ENCODE data around the gene TRPV3. TPM values are rescaled to one million over a fixed set of nuclear protein-coding genes. Genes with fewer than 3 reads are reported as not detected.

TRPV3 gene
- total and polyA plus RNA-seq, 4 donors: 0.04 to 0.38 (median 0.26) TPM

GRCh38 chr17:3559270-3559645 is 1.6 kb upstream of the TRPV3 start:
- H3K27ac ChIP-seq (ENCODE audit: low read depth in 1 of 2, low read length in 2 of 2): no peak overlapping the region
- TF ChIP-seq REST (IDR thresholded peaks at IDR 0.05) (no peak), JUND (IDR thresholded peaks at IDR 0.05) (no peak), YY1 (IDR thresholded peaks at IDR 0.05) (no peak), GABPA (IDR thresholded peaks at IDR 0.05 in 1 of 2, conservative IDR thresholded peaks at IDR 0.05 in 1 of 2) (no peak), ATF3 (IDR thresholded peaks at IDR 0.05) (no peak), TAF1 (conservative IDR thresholded peaks at IDR 0.05) (no peak), HNF4G (IDR thresholded peaks at IDR 0.05) (no peak), FOXA1 (IDR thresholded peaks at IDR 0.05) (no peak), SP1 (IDR thresholded peaks at IDR 0.05) (no peak), FOXA2 (IDR thresholded peaks at IDR 0.05) (no peak), NR2F2 (IDR thresholded peaks at IDR 0.05) (no peak), RXRA (IDR thresholded peaks at IDR 0.05) (no peak), EGR1 (IDR thresholded peaks at IDR 0.05; ENCODE audit: low read depth in 2 of 2) (no peak), ZBTB33 (IDR thresholded peaks at IDR 0.05) (no peak), HNF4A (conservative IDR thresholded peaks at IDR 0.05) (no peak), MAX (IDR thresholded peaks at IDR 0.05) (no peak)
- TF ChIP-seq, protein P1, sequence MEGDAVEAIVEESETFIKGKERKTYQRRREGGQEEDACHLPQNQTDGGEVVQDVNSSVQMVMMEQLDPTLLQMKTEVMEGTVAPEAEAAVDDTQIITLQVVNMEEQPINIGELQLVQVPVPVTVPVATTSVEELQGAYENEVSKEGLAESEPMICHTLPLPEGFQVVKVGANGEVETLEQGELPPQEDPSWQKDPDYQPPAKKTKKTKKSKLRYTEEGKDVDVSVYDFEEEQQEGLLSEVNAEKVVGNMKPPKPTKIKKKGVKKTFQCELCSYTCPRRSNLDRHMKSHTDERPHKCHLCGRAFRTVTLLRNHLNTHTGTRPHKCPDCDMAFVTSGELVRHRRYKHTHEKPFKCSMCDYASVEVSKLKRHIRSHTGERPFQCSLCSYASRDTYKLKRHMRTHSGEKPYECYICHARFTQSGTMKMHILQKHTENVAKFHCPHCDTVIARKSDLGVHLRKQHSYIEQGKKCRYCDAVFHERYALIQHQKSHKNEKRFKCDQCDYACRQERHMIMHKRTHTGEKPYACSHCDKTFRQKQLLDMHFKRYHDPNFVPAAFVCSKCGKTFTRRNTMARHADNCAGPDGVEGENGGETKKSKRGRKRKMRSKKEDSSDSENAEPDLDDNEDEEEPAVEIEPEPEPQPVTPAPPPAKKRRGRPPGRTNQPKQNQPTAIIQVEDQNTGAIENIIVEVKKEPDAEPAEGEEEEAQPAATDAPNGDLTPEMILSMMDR (IDR thresholded peaks at IDR 0.05; ENCODE audit: low read depth, low read length, missing input control): no peak
- H3K9ac ChIP-seq (ENCODE audit: low read depth in 1 of 2, low read length in 2 of 2): no peak overlapping the region
- no peaks in the 10 kb centered on the region for H3K27me3 ChIP-seq (ENCODE audit: control insufficient read depth in 4 of 4, insufficient read depth in 4 of 4, low read length in 3 of 4)
- no peaks in the 10 kb centered on the region for H3K36me3 ChIP-seq (ENCODE audit: control insufficient read depth in 4 of 4, insufficient read depth in 3 of 4, low read depth in 1 of 4, low read length in 3 of 4)
- WGBS: 93% methylated on average over 9 of the region's 9 CpGs
- H3K9me3 ChIP-seq (ENCODE audit: control insufficient read depth in 4 of 4, low read length in 3 of 4): no peaks in the 10 kb centered on the region
- H3K4me3 ChIP-seq (ENCODE audit: low read depth in 1 of 3, low read length in 3 of 3): no peak overlapping the region
- peaks cover 3 to 7% (median 5%) of the 10 kb centered on the region in 4 donors for H3K4me1 ChIP-seq (ENCODE audit: control insufficient read depth in 4 of 4, insufficient read depth in 4 of 4, low read length in 3 of 4)
- DNase-seq (ENCODE audit: low spot score): no peak
